NCI-H1092 (cell line): Measurements from ENCODE around the gene CENPI.
A peak's percentile ranks its signal among the peaks of the same experiment; 100 is the strongest.
"Not testable (repeated sequence)": the region's sequence is repeated elsewhere in the genome, so short reads cannot be mapped to it uniquely, and the experiment has no call there.

Source experiments
- DNase-seq: peaks from one replicate; lab custom pipeline; 2025; lab: John Stamatoyannopoulos, UW

CENPI gene

DNA sequence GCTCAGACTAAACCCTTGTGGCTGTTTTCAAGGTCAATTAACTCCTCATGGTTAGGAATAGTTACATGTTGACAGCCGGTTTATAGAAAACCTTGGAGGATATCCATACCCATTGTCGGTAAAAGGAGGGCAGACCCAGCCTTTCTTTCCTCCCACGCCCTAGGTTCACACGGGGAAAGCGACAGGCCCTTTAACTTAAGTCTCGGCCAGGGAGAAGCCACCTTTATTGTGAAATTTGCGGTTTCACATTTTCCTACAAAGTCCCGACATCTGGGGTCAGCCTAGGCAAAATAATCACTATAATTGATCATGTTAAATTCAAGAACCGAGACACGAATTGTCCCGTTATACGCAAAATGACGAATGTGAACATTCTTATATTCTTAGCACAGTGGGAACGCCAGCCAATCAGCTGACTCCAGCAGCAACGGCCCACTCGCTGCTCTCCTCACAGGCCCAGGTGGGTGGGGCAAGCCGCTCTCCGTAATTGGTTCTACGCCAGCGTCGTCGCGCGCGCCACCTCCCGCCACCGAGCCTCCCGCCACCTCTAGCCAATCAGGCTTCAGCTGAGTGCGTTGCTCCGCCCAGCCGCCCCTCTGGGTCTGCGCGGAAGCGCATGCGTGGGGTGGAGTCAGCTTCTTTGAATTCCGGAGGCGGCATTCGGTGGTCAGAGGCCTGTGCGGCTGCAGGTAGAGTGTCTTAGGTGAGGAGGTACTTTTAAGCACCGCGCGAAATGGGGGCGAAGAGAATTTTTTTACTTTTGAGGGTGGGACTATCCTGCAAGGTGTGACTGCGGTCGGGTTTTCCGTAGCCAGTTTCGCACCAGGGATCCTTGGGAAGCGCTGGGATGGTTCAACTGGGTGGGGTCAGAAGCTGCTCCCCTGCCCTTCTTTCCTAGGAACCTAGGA, at the start of gene CENPI:
TSS of gene CENPI (plus strand) at position 659 of the 908 bp plus-strand sequence. CDS start 2,867 bp downstream, outside the sequence.
- DNase-seq, result peak; percentile 94

DNA sequence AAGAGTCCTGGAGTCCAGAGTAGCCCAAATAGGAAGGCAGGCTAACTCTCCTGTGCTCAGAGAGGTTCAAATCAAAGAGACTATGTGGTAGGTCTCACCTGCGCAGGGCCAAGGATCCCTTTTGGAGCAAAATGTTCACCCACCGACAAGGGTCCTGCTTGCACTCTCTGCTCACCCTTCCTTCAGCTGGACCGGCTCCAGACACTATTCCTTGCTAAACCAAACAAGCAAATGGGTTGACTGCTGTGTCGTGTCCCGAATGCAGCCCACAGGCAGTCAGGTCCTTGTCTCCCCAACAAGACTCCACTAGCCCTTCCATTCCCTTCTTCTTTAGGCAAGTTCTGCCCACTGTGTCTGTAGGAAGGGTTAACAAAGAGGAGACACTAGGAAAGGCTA, 46.9 kb upstream of the CENPI start:
- no peak for DNase-seq

DNA sequence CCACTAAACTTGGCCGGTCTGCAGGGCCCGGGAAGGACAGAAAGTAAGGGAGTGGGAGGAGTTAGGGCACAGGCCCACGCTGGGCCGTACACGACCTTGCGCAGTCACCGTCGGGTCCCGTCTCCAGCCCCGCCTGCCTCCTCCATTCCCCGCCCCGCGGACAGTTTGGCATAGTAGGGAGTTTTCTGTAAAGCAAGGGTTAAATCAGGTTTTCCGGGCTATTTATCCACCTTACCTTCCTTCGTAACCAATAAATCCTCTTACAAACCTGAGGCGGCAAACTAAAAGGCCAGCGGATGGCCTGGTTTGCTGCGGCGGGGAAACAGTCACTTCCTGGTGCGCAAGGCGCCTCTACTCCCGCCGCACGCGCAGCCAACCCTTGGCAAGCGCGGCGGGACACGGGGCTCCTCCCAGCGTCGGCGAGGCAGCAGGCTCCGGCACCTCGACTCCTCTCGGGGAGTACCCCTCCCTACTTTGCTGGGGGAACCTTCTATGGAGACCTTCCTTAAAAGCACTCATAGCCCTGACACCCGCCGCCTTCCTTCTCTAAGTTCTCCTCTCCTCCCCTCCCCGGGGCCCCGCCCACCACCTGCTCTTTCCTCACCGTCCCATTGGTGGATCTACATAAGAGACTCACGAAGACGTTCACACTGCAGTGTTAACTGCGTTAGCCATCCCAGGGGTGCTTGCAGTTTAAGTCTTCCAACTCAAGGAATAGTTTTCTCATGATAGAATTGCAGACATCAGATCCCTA, 46.3 kb upstream of the CENPI start, which contains the start of gene TRMT2B:
TSS of gene TRMT2B (minus strand) at position 563 of the 754 bp plus-strand sequence. CDS start 9,822 bp downstream, outside the sequence.
- DNase-seq, result peak; percentile 39

GRCh38 chrX:101056551-101056950, 41.5 kb upstream of the CENPI start:
- not testable (repeated sequence) for DNase-seq

- DNase-seq, result no peak
These were observed 40.8 kb upstream of the CENPI start for GRCh38 chrX:101057093-101057714.

DNA sequence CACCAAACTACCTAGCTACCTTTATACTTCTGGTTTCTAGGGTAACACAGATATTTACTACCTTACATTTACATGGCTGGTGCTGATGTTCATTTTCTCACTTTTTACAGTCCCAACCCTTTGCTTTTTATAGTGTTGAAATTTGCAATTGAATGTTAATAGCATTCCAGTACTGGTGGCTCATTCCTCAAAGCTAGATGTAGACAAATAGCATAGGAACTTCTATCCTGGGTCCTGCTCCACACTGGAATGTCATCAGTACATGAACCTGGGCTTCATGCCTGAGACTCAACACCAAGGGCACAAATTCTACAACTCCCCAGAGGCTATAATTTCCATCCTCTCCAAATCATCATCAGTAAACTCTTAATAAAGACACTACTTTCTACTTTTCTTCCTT, 35.8 kb upstream of the CENPI start:
- DNase-seq, result no peak

DNA sequence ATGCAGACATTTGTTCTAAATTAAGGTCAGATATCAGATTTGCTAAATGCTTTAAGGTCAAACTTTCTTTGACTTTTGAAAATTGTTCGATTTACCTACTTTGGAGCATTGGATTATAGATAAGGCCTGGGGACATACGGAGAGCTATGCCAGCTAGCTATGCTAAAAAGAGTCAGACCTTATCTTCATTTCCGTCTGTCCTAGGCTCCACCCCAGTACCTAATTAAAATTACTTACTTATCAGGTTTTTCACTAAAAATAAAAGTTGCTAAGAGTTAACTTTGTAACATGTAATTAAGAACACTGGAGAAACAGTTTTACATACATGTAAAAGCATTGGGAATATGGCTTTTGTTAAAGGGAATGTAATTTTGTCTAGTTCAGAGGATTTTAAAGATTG, 26.4 kb upstream of the CENPI start:
- DNase-seq, result no peak

GRCh38 chrX:101078716-101079598, 19.0 kb upstream of the CENPI start, which contains the start of gene TMEM35A:
TMEM35A (plus strand) TSS chrX:101078879; CDS start chrX:101079003, 124 bp downstream.
- DNase-seq, result peak; percentile 8

DNA sequence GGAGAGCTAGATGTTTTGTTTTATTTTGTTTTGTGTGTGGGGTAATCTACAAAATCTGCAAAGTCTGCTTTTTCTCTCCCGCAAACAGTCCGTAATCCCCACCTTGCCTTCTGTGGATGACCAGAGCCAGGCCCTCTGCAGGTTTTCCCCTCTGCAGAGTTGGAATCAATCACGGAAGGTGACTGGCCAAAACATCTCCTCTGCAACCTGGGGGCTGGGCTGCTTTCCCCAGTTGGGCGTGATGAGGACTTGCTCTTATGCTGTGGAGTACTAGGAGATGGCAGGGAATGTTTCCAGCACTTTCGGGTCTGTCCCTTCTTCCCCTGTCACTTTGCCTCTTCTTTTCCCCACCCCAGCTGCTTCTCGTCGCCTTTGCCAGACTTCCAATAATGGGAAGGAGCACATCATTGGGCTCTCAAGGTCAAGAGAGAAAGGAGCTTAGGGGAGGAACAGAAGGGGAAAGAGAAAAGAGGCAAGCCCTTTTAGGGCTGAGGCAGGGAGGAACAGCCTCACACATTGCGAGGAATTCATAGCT, 18.2 kb upstream of the CENPI start:
- no peak for DNase-seq

GRCh38 chrX:101080326-101081124, 17.5 kb upstream of the CENPI start:
- DNase-seq, result no peak

DNA sequence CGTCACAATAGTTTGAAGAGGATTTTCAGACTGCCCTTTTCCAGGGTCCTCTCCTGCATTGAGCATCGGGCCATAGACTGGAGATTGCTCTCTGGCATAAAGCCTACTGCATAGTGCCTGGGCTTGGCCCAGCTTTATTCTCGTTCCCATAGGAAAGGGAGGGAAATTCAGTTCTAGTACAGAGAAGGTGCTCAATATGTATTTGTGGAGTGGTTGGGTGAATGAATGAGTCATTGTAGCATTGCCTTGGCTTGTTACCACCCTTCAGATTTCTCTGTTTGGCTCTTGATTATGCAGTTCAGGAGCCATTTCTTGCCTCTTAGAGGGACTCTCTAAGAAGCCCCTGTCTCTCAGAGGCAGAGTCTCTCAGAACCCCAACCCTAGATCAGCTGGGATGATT, 16.8 kb upstream of the CENPI start:
- no peak for DNase-seq

GRCh38 chrX:101091817-101092216, 6.2 kb upstream of the CENPI start:
- no peak for DNase-seq

DNA sequence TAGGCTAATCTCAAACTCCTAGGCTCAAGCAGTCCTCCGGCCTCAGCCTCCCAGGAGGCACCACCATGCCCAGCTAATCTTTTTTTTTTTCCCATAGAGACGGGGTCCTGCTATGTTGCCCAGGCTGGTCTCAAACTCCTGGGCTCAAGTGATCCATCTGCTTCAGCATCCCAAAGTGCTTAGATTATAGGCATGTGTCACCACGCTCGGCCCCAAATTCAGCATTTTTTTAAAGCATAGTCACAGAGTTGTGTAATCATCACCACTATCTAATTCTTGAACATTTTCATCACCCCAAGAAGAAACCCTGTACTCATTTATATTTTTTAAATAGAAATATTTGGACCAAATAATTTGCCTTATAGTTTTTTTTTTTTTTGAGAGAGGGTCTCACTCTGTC, 10.3 kb downstream of the CENPI start:
- no peak for DNase-seq

- DNase-seq, result no peak
These were observed 19.7 kb downstream of the CENPI start for GRCh38 chrX:101117701-101118100.

DNA sequence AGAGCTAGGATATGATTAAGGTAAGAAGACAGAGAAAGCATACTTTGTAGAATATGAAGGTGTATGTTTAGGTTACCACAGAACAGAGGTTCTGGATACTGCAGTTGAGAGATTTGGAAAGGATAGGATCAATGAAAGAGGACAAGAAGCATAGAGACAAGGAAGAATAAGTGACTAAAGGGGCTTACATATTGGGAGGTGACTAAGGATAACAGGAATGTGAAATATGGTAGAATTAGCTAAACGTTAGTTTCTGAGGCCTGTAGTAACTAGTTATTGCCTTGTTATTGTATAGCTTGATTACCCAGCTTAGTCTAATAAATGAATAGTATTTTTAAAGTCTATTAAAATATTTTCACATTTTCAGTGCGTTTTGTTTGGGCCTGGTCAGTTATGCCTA, 38.2 kb downstream of the CENPI start:
- DNase-seq, result no peak
